HEK293 (cell line): ENCODE data around the gene CC2D2A.

ENCODE experiments used
- ZFP37 ChIP-seq: fragments of 450-650 bp; formaldehyde crosslinking; IDR thresholded peaks from 2 replicates; pipeline ENCODE4 v1.5.1; 2016; ENCODE audit warnings: missing biosample characterization, missing genetic modification characterization
- ZNF449 ChIP-seq: fragments of 450-650 bp; formaldehyde crosslinking; IDR thresholded peaks from 2 replicates; pipeline ENCODE4 v1.5.1; 2017; ENCODE audit warnings: missing biosample characterization, mild to moderate bottlenecking, missing genetic modification characterization, moderate library complexity
- ZNF660 ChIP-seq: fragments of 450-650 bp; IDR thresholded peaks from 2 replicates; pipeline ENCODE4 v1.5.1; 2018; ENCODE audit warnings: missing biosample characterization, mild to moderate bottlenecking, missing genetic modification characterization

DNA sequence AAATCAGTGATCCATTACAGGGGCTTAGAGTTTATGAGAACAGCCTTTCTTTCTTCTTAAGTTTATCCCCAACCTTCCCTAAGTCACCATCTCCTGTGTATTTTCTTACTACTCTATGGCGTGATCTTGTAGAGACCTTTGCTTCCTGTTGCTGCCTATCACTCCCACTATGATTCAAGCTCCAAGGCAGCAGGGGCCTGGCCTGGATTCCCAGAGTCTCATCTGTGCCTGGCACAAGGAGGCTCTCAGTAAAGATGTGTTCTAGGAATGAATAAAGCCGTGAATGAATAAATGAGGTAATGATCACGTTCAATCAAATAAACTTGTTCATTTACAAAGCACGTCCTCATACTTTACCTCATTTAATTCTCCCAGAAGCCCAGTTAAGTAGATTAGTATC lies 45.4 kb downstream of the CC2D2A start:
- no peak for TF ChIP-seq ZNF660 (tag by site-specific recombination)
- no peak for TF ChIP-seq ZFP37 (tag by site-specific recombination)
- no peak for TF ChIP-seq ZNF449 (tag by site-specific recombination)
